SK-N-SH treated with all-trans-retinoic acid at 6 μM for 48 hours (cell line): Measurements from ENCODE around the gene PLXNB1.

Experiments used
- BACH2 ChIP-seq: fragments of 250-450 bp; sonication (Bioruptor Pico); IDR thresholded peaks from 2 replicates; pipeline ENCODE4 v1.9.0; 2021; ENCODE audit warnings: mild to moderate bottlenecking, borderline replicate concordance
- TOX ChIP-seq: fragments of 250-450 bp; sonication (Bioruptor Pico); IDR thresholded peaks from 2 replicates; pipeline ENCODE4 v1.8.0; 2021; ENCODE audit warnings: mild to moderate bottlenecking, moderate library complexity, borderline replicate concordance

DNA sequence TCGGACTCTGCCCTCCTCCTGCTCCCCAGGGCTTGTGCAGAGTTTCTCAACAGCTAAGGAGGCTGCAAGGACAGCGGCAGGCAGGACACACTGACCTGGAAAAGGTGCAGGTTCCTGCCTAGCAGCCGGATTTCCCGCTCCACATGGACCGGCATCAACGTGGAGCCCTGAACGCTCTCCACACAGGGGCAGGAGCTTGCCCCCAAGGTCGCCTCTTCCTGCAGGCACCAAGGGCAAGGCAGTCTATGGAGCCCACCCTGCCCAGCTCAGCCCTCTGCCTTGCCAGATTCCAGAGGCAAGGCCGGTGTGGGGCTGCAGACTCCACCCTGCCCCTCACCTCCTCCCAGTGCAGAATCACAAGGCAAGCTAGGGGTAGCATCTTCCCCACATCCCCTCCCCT, 10.7 kb downstream of the PLXNB1 start:
- TF ChIP-seq BACH2 (CRISPR knock-in tag): no peak
- TF ChIP-seq TOX: no peak
